HAP-1 (cell line): ENCODE results near the gene COL4A4.

Source experiments
- DNase-seq, 2 experiments: peaks; one replicate each; pipeline ENCODE4 v3.0.0-alpha.2; 2016 to 2020; ENCODE audit warnings: low spot score in 2 of 2
- H3K27me3 ChIP-seq: fragments of 250-450 bp; sonication (Bioruptor Pico); 2 replicates; pipeline ENCODE4 v1.5.1; 2020; ENCODE audit warnings: low read depth, mild to moderate bottlenecking, moderate library complexity
- H3K36me3 ChIP-seq: fragments of 250-450 bp; sonication (Bioruptor Pico); replicated peaks from 2 replicates; pipeline ENCODE4 v1.5.1; 2020; ENCODE audit warnings: mild to moderate bottlenecking
- H3K4me1 ChIP-seq: fragments of 250-450 bp; sonication (Bioruptor Pico); 2 replicates; pipeline ENCODE4 v1.5.1; 2020; ENCODE audit warnings: mild to moderate bottlenecking
- H3K4me3 ChIP-seq: fragments of 250-450 bp; sonication (Bioruptor Pico); 2 replicates; pipeline ENCODE4 v1.5.1; 2020; ENCODE audit warnings: mild to moderate bottlenecking, moderate library complexity
- H3K9me3 ChIP-seq: fragments of 250-450 bp; sonication (Bioruptor Pico); 2 replicates; pipeline ENCODE4 v1.5.1; 2020; ENCODE audit warnings: mild to moderate bottlenecking, moderate library complexity
- in situ Hi-C: fragments of 300-500 bp; cut with MboI; formaldehyde crosslinking; loops from 3 replicates; pipeline ENCODE4 v1.14.3; 2020; ENCODE audit warnings: low sequenced_read_pairs, inconsistent platforms, mixed read lengths

Gene COL4A4

GRCh38 chr2:226969417-226970080 is 194.5 kb downstream of the COL4A4 start:
- no peaks in the 10 kb centered on the region for H3K27me3 ChIP-seq
- H3K9me3 ChIP-seq = no peaks in the 10 kb centered on the region; the same call in 1 of the 2 replicates
- no peaks in the 10 kb centered on the region for H3K4me1 ChIP-seq
- H3K36me3 ChIP-seq = no peaks in the 10 kb centered on the region
- H3K4me3 ChIP-seq = no peak overlapping the region
- in situ Hi-C loops = no loop called here
- DNase-seq = no peak

- H3K4me1 ChIP-seq = no peaks in the 10 kb centered on the region
- no peaks in the 10 kb centered on the region for H3K36me3 ChIP-seq
- H3K27me3 ChIP-seq = peaks cover 4% of the 10 kb centered on the region; the same call in 1 of the 2 replicates
- H3K4me3 ChIP-seq = no peak overlapping the region
- no peak for DNase-seq
- no peaks in the 10 kb centered on the region; the same call in 1 of the 2 replicates for H3K9me3 ChIP-seq
- in situ Hi-C loops = no loop called here
These were observed 198.6 kb downstream of the COL4A4 start for GRCh38 chr2:226965376-226965775.

- H3K27me3 ChIP-seq = peaks cover 4% of the 10 kb centered on the region; the same call in 1 of the 2 replicates
- in situ Hi-C loops = no loop called here
- no peak overlapping the region for H3K4me3 ChIP-seq
- no peak for DNase-seq
- no peaks in the 10 kb centered on the region; the same call in 1 of the 2 replicates for H3K9me3 ChIP-seq
- no peaks in the 10 kb centered on the region for H3K4me1 ChIP-seq
- H3K36me3 ChIP-seq = no peaks in the 10 kb centered on the region
These were observed 200.5 kb downstream of the COL4A4 start for GRCh38 chr2:226963528-226963927.

GRCh38 chr2:226962176-226962773 is 201.7 kb downstream of the COL4A4 start:
- no peak for DNase-seq
- in situ Hi-C loops = no loop called here
- Histone ChIP-seq H3K4me1 (no peaks in the 10 kb centered on the region), H3K9me3 (no peaks in the 10 kb centered on the region), H3K4me3 (no peak overlapping the region), H3K27me3 (peaks cover 4% of the 10 kb centered on the region; the same call in 1 of the 2 replicates), H3K36me3 (no peaks in the 10 kb centered on the region)

- DNase-seq = no peak
- Histone ChIP-seq H3K27me3 (peaks cover 4% of the 10 kb centered on the region; the same call in 1 of the 2 replicates), H3K4me1 (no peaks in the 10 kb centered on the region), H3K9me3 (no peaks in the 10 kb centered on the region), H3K36me3 (no peaks in the 10 kb centered on the region), H3K4me3 (no peak overlapping the region)
- in situ Hi-C loops = no loop called here
These were observed 204.6 kb downstream of the COL4A4 start for GRCh38 chr2:226959418-226959817.

- no peaks in the 10 kb centered on the region for H3K4me1 ChIP-seq
- H3K4me3 ChIP-seq = no peak overlapping the region
- H3K27me3 ChIP-seq = no peaks in the 10 kb centered on the region
- in situ Hi-C loops = no loop called here
- no peaks in the 10 kb centered on the region for H3K9me3 ChIP-seq
- no peak for DNase-seq
- H3K36me3 ChIP-seq = no peaks in the 10 kb centered on the region
These were observed 207.3 kb downstream of the COL4A4 start for GRCh38 chr2:226956659-226957058.

- no peak for DNase-seq
- in situ Hi-C loops = no loop called here
- no peak overlapping the region for H3K4me3 ChIP-seq
These were observed 210.2 kb downstream of the COL4A4 start for GRCh38 chr2:226953826-226954225.

GRCh38 chr2:226953206-226953605 is 210.8 kb downstream of the COL4A4 start:
- Histone ChIP-seq H3K27me3 (no peaks in the 10 kb centered on the region), H3K4me1 (no peaks in the 10 kb centered on the region), H3K9me3 (no peaks in the 10 kb centered on the region), H3K4me3 (no peak overlapping the region), H3K36me3 (no peaks in the 10 kb centered on the region)
- DNase-seq = no peak
- in situ Hi-C loops = no loop called here

More at GRCh38 chr2:226953826-226954225, 210.2 kb downstream of the COL4A4 start:
- no peaks in the 10 kb centered on the region for H3K36me3 ChIP-seq
- H3K27me3 ChIP-seq = no peaks in the 10 kb centered on the region
- H3K9me3 ChIP-seq = no peaks in the 10 kb centered on the region
- no peaks in the 10 kb centered on the region for H3K4me1 ChIP-seq
